OCI-LY7 (cell line): ENCODE data around the gene FNDC1. TPM values are rescaled to one million over a fixed set of nuclear protein-coding genes. Genes with fewer than 3 reads are reported as not detected.

Source experiments
- BruUV-seq: library from RNA; stranded (reverse); fragments of 400-500 nt; replicated peaks from 2 replicates; lab custom pipeline; 2021; lab: Mats Ljungman, UMichigan
- CTCF ChIA-PET: fragments of 300-600 bp; sonication (Branson Sonifier 250); formaldehyde crosslinking; loops from one replicate; lab custom pipeline; 2022; ENCODE audit warnings: antibody characterized with exemption; ENCODE audit not compliant: unreplicated experiment; lab: Charles Lee
- POLR2A ChIA-PET: fragments of 300-600 bp; sonication (Branson Sonifier 250); formaldehyde crosslinking; loops from one replicate; lab custom pipeline; 2022; ENCODE audit warnings: antibody characterized with exemption; lab: Charles Lee
- DNase-seq: peaks from one replicate; pipeline ENCODE4 v3.0.0-alpha.2; 2015; ENCODE audit warnings: low spot score
- H2AFZ ChIP-seq: fragments of 200-600 bp; sonication (generic), shearing (Covaris generic); 2 replicates; pipeline ENCODE4 v1.6.1; 2014; ENCODE audit warnings: mild to moderate bottlenecking, antibody characterized with exemption, low read length, moderate library complexity
- H3K27ac ChIP-seq: fragments of 200-600 bp; sonication (generic); 2 replicates; pipeline ENCODE4 v1.5.1; 2014; ENCODE audit warnings: mixed run types, low read depth, mild to moderate bottlenecking, moderate library complexity, low read length, inconsistent platforms; ENCODE audit not compliant: poor library complexity, severe bottlenecking
- H3K36me3 ChIP-seq: fragments of 200-600 bp; sonication (generic); 2 replicates; pipeline ENCODE4 v1.6.1; 2014; ENCODE audit warnings: mild to moderate bottlenecking, antibody characterized with exemption, low read length, moderate library complexity, mixed read lengths; ENCODE audit not compliant: insufficient read depth
- H3K4me1 ChIP-seq: fragments of 200-600 bp; sonication (generic); 2 replicates; pipeline ENCODE4 v1.5.1; 2014; ENCODE audit warnings: mild to moderate bottlenecking, low read length; ENCODE audit not compliant: insufficient read depth, poor library complexity, severe bottlenecking
- H3K4me2 ChIP-seq: fragments of 200-600 bp; sonication (generic); 2 replicates; pipeline ENCODE4 v1.6.1; 2014; ENCODE audit warnings: mild to moderate bottlenecking, low read length
- H3K4me3 ChIP-seq: fragments of 200-600 bp; sonication (generic); 2 replicates; pipeline ENCODE4 v1.5.1; 2014; ENCODE audit warnings: mild to moderate bottlenecking, low read depth, low read length; ENCODE audit not compliant: poor library complexity, severe bottlenecking
- H3K79me2 ChIP-seq: fragments of 200-600 bp; sonication (generic); 2 replicates; pipeline ENCODE4 v1.6.1; 2016; ENCODE audit warnings: low read depth, mild to moderate bottlenecking, low read length, moderate library complexity, mixed read lengths; ENCODE audit not compliant: insufficient read depth
- H3K9me2 ChIP-seq: fragments of 200-600 bp; sonication (generic); 2 replicates; pipeline ENCODE4 v1.6.1; 2016; ENCODE audit warnings: mild to moderate bottlenecking, low read length, mixed read lengths; ENCODE audit not compliant: insufficient read depth
- H3K9me3 ChIP-seq: fragments of 200-600 bp; sonication (generic); 2 replicates; pipeline ENCODE4 v1.6.1; 2014; ENCODE audit warnings: mild to moderate bottlenecking, mixed run types, low read length, mixed read lengths
- H4K20me1 ChIP-seq: fragments of 200-600 bp; sonication (generic); 2 replicates; pipeline ENCODE4 v1.6.1; 2014; ENCODE audit warnings: mild to moderate bottlenecking, antibody characterized with exemption, low read length, moderate library complexity, mixed read lengths; ENCODE audit not compliant: insufficient read depth
- EZH2phosphoT487 ChIP-seq: fragments of 200-600 bp; sonication (generic); IDR thresholded peaks from 2 replicates; pipeline ENCODE4 v1.6.1; 2018; ENCODE audit warnings: low read depth, borderline replicate concordance, mild to moderate bottlenecking, mixed run types, antibody characterized with exemption, low read length, moderate library complexity, mixed read lengths
- intact Hi-C: fragments of 100-400 bp; cut with micrococcal nuclease; formaldehyde crosslinking; loops from one replicate; pipeline ENCODE4 v1.10.0; 2022; ENCODE audit not compliant: unreplicated experiment
- total RNA-seq, 2 experiments: library from RNA; depleted of rRNA in 1 of 2; stranded (reverse); fragments of >200 nt in 1 of 2; shearing (Covaris generic) in 1 of 2; gene quantifications; 2 replicates each; pipeline ENCODE4 v1.2.3, GENCODE V29; 2014 to 2022
- TF ChIP-seq, protein P1 (sequence below): fragments of 200-600 bp; sonication (generic); conservative IDR thresholded peaks from 2 replicates; pipeline ENCODE4 v1.5.1; 2014; ENCODE audit warnings: mild to moderate bottlenecking, antibody characterized with exemption, low read length, moderate library complexity, mixed read lengths

FNDC1 gene
- total RNA-seq, 2 experiments from 2014 or later = 0.16 to 19.9 TPM

DNA sequence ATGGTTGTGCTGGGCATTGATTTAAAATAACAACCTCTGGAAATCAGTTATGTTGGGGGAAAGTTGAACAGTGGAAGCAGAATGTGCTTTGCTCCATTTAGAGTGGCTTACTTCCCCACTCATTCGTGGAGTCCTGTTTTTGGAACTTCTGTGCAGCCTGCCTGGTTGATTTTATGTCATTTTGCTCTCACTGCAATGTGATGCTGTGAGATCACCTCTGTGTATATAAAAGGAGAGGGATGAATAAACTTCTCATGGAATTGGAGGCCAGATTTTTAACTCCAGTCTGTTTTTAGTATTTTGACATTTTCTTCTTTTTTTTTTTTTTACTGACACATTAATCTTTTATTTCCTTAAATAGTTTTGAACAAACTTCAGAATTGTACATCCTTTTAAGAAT is 139.0 kb downstream of the FNDC1 start:
- intact Hi-C loops = no loop called here
- no peak overlapping the region for H2AFZ ChIP-seq
- BruUV-seq = no TSS peak
- CTCF ChIA-PET = no interaction called here
- H3K9me2 ChIP-seq = no peaks in the 10 kb centered on the region
- H3K4me3 ChIP-seq = no peak overlapping the region
- H4K20me1 ChIP-seq = no peaks in the 10 kb centered on the region
- no peaks in the 10 kb centered on the region for H3K79me2 ChIP-seq
- POLR2A ChIA-PET = interaction anchor here (0.6 kb wide), 1 partner anchor 69 kb away, joined by 4 read pairs; no protein-coding TSS in a partner anchor
- no peak overlapping the region for H3K4me2 ChIP-seq
- H3K4me1 ChIP-seq = no peaks in the 10 kb centered on the region
- no peak for DNase-seq
- H3K9me3 ChIP-seq = no peaks in the 10 kb centered on the region
- H3K27ac ChIP-seq = no peak overlapping the region
- no peaks in the 10 kb centered on the region for H3K36me3 ChIP-seq
- TF ChIP-seq, protein P1, sequence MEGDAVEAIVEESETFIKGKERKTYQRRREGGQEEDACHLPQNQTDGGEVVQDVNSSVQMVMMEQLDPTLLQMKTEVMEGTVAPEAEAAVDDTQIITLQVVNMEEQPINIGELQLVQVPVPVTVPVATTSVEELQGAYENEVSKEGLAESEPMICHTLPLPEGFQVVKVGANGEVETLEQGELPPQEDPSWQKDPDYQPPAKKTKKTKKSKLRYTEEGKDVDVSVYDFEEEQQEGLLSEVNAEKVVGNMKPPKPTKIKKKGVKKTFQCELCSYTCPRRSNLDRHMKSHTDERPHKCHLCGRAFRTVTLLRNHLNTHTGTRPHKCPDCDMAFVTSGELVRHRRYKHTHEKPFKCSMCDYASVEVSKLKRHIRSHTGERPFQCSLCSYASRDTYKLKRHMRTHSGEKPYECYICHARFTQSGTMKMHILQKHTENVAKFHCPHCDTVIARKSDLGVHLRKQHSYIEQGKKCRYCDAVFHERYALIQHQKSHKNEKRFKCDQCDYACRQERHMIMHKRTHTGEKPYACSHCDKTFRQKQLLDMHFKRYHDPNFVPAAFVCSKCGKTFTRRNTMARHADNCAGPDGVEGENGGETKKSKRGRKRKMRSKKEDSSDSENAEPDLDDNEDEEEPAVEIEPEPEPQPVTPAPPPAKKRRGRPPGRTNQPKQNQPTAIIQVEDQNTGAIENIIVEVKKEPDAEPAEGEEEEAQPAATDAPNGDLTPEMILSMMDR = no peak
- TF ChIP-seq EZH2phosphoT487 = no peak

GRCh38 chr6:159309723-159310122 is 140.5 kb downstream of the FNDC1 start:
- TF ChIP-seq, protein P1 = no peak
- no peak for TF ChIP-seq EZH2phosphoT487
- no peaks in the 10 kb centered on the region for H4K20me1 ChIP-seq
- no peaks in the 10 kb centered on the region for H3K4me1 ChIP-seq
- H3K9me3 ChIP-seq = no peaks in the 10 kb centered on the region
- H3K36me3 ChIP-seq = no peaks in the 10 kb centered on the region
- no peak for DNase-seq
- H3K27ac ChIP-seq = no peak overlapping the region
- intact Hi-C loops = no loop called here
- H3K79me2 ChIP-seq = no peaks in the 10 kb centered on the region
- ChIA-PET POLR2A (interaction anchor here (0.6 kb wide), 1 partner anchor 79 kb away, joined by 6 read pairs; no protein-coding TSS in a partner anchor), CTCF (no interaction called here)
- H2AFZ ChIP-seq = no peak overlapping the region
- H3K9me2 ChIP-seq = no peaks in the 10 kb centered on the region
- BruUV-seq = no TSS peak
- H3K4me2 ChIP-seq = no peak overlapping the region
- H3K4me3 ChIP-seq = no peak overlapping the region

GRCh38 chr6:159311618-159312017 is 142.4 kb downstream of the FNDC1 start:
- POLR2A ChIA-PET = no interaction called here
- Histone ChIP-seq H3K9me3 (no peaks in the 10 kb centered on the region), H3K4me3 (no peak overlapping the region), H3K27ac (no peak overlapping the region), H2AFZ (no peak overlapping the region), H4K20me1 (no peaks in the 10 kb centered on the region), H3K4me1 (no peaks in the 10 kb centered on the region), H3K4me2 (no peak overlapping the region), H3K9me2 (no peaks in the 10 kb centered on the region), H3K79me2 (no peaks in the 10 kb centered on the region), H3K36me3 (no peaks in the 10 kb centered on the region)
- CTCF ChIA-PET = interaction anchor here (0.6 kb wide), 1 partner anchor 60 kb away, joined by 4 read pairs; no protein-coding TSS in a partner anchor
- BruUV-seq = no TSS peak
- TF ChIP-seq, protein P1 = peak; percentile 64
- TF ChIP-seq EZH2phosphoT487 = no peak
- intact Hi-C loops = no loop called here
- peak; percentile 52 for DNase-seq
